ENCODE data around the gene ACTN3.

DNA sequence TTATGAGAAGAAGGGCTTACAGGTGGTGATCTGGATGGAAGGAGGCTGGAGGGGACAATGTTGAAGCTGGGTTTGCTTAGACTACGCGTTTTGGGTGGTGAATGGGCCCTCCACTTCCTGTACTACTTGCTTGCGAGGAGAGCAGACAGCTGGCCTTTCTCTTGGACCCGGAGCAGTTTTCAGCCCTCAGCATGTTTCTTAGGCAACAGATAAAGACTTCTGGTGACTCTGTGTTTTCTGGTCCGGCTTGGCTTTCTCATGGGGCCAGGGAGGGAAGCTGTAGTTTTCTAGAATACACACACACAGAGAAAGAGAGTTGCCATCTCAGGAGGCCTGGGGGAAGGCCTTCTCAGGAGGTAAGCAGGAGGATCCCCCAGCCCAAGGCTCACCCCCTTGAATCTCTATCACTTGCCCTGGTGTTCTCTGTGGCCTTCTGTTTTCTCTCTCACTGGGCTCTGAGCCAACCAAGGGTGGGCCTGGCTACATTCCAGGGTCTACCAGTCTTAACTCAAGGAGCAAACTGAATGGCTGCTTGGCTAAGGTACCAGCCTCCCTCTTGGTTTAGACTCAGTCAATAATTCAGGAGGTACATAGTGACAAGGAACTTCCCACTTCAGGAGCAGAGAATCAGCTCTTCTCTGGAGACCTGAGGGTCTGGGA, 48.7 kb downstream of the ACTN3 start:
- no peak for TF ChIP-seq POLR2A (IDR thresholded peaks at IDR 0.05)
- TF ChIP-seq, protein P1, sequence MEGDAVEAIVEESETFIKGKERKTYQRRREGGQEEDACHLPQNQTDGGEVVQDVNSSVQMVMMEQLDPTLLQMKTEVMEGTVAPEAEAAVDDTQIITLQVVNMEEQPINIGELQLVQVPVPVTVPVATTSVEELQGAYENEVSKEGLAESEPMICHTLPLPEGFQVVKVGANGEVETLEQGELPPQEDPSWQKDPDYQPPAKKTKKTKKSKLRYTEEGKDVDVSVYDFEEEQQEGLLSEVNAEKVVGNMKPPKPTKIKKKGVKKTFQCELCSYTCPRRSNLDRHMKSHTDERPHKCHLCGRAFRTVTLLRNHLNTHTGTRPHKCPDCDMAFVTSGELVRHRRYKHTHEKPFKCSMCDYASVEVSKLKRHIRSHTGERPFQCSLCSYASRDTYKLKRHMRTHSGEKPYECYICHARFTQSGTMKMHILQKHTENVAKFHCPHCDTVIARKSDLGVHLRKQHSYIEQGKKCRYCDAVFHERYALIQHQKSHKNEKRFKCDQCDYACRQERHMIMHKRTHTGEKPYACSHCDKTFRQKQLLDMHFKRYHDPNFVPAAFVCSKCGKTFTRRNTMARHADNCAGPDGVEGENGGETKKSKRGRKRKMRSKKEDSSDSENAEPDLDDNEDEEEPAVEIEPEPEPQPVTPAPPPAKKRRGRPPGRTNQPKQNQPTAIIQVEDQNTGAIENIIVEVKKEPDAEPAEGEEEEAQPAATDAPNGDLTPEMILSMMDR (IDR thresholded peaks at IDR 0.05) = no peak

Measured in body of pancreas (tissue), 4 donors.